ENCODE data around the gene FUOM.
A peak's percentile ranks its signal among the peaks of the same experiment; 100 is the strongest.
"Not testable (repeated sequence)": the region's sequence is repeated elsewhere in the genome, so short reads cannot be mapped to it uniquely, and the experiment has no call there.

FUOM gene

GRCh38 chr10:133328358-133329343 is 29.2 kb downstream of the FUOM start:
- DNase-seq = no peak

- no peak for DNase-seq
Measured at GRCh38 chr10:133327651-133328357, 30.0 kb downstream of the FUOM start.

- no peak for DNase-seq
Measured at GRCh38 chr10:133326745-133327650, 30.8 kb downstream of the FUOM start.

- no peak for DNase-seq
Measured at GRCh38 chr10:133326223-133326551, 31.6 kb downstream of the FUOM start.

- DNase-seq = no peak
Measured at GRCh38 chr10:133325440-133326222, 32.2 kb downstream of the FUOM start.

GRCh38 chr10:133324857-133325260 is 33.0 kb downstream of the FUOM start:
- no peak for DNase-seq

GRCh38 chr10:133324198-133324792 is 33.5 kb downstream of the FUOM start:
- peak; percentile 72 for DNase-seq

GRCh38 chr10:133322064-133322709 is 35.6 kb downstream of the FUOM start:
- not testable (repeated sequence) for DNase-seq

- not testable (repeated sequence) for DNase-seq
Measured at GRCh38 chr10:133320852-133321422, 36.9 kb downstream of the FUOM start.

- DNase-seq = peak; percentile 91
Measured at GRCh38 chr10:133318494-133319127, 39.2 kb downstream of the FUOM start.

GRCh38 chr10:133316732-133317131 is 41.1 kb downstream of the FUOM start:
- no peak for DNase-seq

- DNase-seq = no peak
Measured at GRCh38 chr10:133316266-133316665, 41.6 kb downstream of the FUOM start.

- no peak for DNase-seq
Measured at GRCh38 chr10:133315847-133316246, 42.0 kb downstream of the FUOM start.

- no peak for DNase-seq
Measured at GRCh38 chr10:133314911-133315310, 42.9 kb downstream of the FUOM start.

- DNase-seq = no peak
Measured at GRCh38 chr10:133313192-133313591, 44.6 kb downstream of the FUOM start.

- no peak for DNase-seq
Measured at GRCh38 chr10:133312769-133313145, 45.1 kb downstream of the FUOM start.

- DNase-seq = no peak
Measured at GRCh38 chr10:133312016-133312768, 45.6 kb downstream of the FUOM start.

GRCh38 chr10:133311570-133311969 is 46.2 kb downstream of the FUOM start:
- no peak for DNase-seq

GRCh38 chr10:133310789-133311188 is 47.0 kb downstream of the FUOM start:
- DNase-seq = no peak

GRCh38 chr10:133310399-133310755 is 47.4 kb downstream of the FUOM start:
- DNase-seq = no peak

Data from islet precursor cell (in vitro differentiated cells).